SK-N-SH (cell line): ENCODE measurements around the gene MACO1.

ENCODE experiments used
- CTCF ChIP-seq: fragments of 200-600 bp; sonication (generic); IDR thresholded peaks from 2 replicates; pipeline ENCODE4 v1.6.1; 2017; ENCODE audit warnings: antibody characterized with exemption, mild to moderate bottlenecking, moderate library complexity
- EZH2phosphoT487 ChIP-seq: fragments of 200-600 bp; sonication (generic); IDR thresholded peaks from 2 replicates; pipeline ENCODE4 v1.6.1; 2017; ENCODE audit warnings: low read depth, mixed run types, mild to moderate bottlenecking, antibody characterized with exemption, moderate library complexity, borderline replicate concordance
- ZBTB33 ChIP-seq: IDR thresholded peaks from 2 replicates; pipeline ENCODE4 v1.4.0; 2012; ENCODE audit warnings: low read depth, borderline replicate concordance

GRCh38 chr1:25485536-25486411 lies 55.1 kb downstream of the MACO1 start:
- TF ChIP-seq CTCF = no peak
- no peak for TF ChIP-seq ZBTB33
- TF ChIP-seq EZH2phosphoT487 = no peak
